Measurements from ENCODE around the gene RANBP9. TPM values are rescaled to one million over a fixed set of nuclear protein-coding genes. Genes with fewer than 3 reads are reported as not detected.
A peak's percentile ranks its signal among the peaks of the same experiment; 100 is the strongest.

The RANBP9 gene
- polyA plus RNA-seq, 3 donors, result 1.8 to 26.1 (median 2.0) TPM

- Histone ChIP-seq H3K36me3 (replicated peaks in 1 of 2; ENCODE audit: control insufficient read depth in 1 of 2, insufficient read depth in 2 of 2, low read length in 2 of 2) (no peaks in the 10 kb centered on the region), H3K9me3 (replicated peaks in 1 of 2; ENCODE audit: control insufficient read depth in 1 of 2, insufficient read depth in 1 of 2, low read length in 2 of 2) (peaks cover 0 to 11% of the 10 kb centered on the region in 2 donors), H3K4me1 (ENCODE audit: control insufficient read depth in 1 of 2, insufficient read depth in 2 of 2, low read length in 2 of 2) (no peaks in the 10 kb centered on the region), H3K27ac (ENCODE audit: low read depth in 1 of 2, low read length in 2 of 2) (no peak overlapping the region), H3K4me2 (replicated peaks; ENCODE audit: extremely low read depth, low read length, poor library complexity, severe bottlenecking) (peak overlapping the region; percentile 11), H2AFZ (ENCODE audit: insufficient read depth, low read depth, low read length, poor library complexity, severe bottlenecking) (peak overlapping the region; percentile 13), H4K20me1 (ENCODE audit: insufficient read depth, low read length) (no peaks in the 10 kb centered on the region), H3K79me2 (ENCODE audit: insufficient read depth, low read length) (no peaks in the 10 kb centered on the region), H3K4me3 (replicated peaks in 1 of 3; ENCODE audit: low read depth in 2 of 3, low read length in 3 of 3) (peak overlapping the region in 1 of 3 experiments; percentile 30), H3K27me3 (ENCODE audit: control insufficient read depth in 2 of 2, insufficient read depth in 2 of 2, low read length in 2 of 2) (no peaks in the 10 kb centered on the region), H3K9ac (ENCODE audit: insufficient read depth, low read length, poor library complexity, severe bottlenecking) (no peak overlapping the region)
- intact Hi-C loops (cut with micrococcal nuclease), result no loop called here
- H3K4me3 Mint-ChIP-seq, result peak overlapping the region; percentile 54 to 80
- TF ChIP-seq CTCF (IDR thresholded peaks at IDR 0.05), result no peak
- peaks cover 1 to 6% (median 5%) of the 10 kb centered on the region in 3 donors for H3K27me3 Mint-ChIP-seq (ENCODE audit: low read depth in 3 of 3)
- DNase-seq, result no peak
- peaks cover 0 to 10% (median 8%) of the 10 kb centered on the region in 7 donors for H3K9me3 Mint-ChIP-seq
- no peaks in the 10 kb centered on the region for H3K36me3 Mint-ChIP-seq
- peak overlapping the region in 1 of 7 donors; percentile 31 for H3K27ac Mint-ChIP-seq
- H3K4me1 Mint-ChIP-seq, result no peaks in the 10 kb centered on the region
- WGBS (ENCODE audit: insufficient coverage), result 81% methylated on average over 53 of the region's 56 CpGs
Observed at GRCh38 chr6:13742961-13743735, 31.5 kb upstream of the RANBP9 start.

DNA sequence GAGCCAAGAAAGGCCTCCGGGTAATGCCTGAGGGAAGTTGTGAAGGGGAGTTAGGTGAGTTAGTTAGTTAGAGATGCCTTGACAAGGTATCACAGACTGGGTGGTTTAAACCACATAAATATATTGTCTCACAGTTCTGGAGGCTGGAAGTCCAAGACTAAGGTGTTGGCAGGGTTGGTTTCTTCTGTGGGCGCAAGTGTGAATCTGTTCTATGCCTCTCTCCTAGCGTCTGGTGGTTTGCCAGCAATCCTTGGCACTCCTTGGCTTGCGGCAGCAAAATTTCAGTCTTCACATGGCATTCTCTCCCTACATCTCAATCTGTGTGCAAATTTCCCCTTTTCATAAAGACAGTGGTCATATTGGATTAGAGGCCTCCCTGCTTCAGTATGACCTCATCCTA, 29.7 kb upstream of the RANBP9 start:
- peaks cover 0 to 10% (median 8%) of the 10 kb centered on the region in 7 donors for H3K9me3 Mint-ChIP-seq
- Histone ChIP-seq H3K4me2 (replicated peaks; ENCODE audit: extremely low read depth, low read length, poor library complexity, severe bottlenecking) (no peak overlapping the region), H2AFZ (ENCODE audit: insufficient read depth, low read depth, low read length, poor library complexity, severe bottlenecking) (no peak overlapping the region), H3K27me3 (ENCODE audit: control insufficient read depth in 2 of 2, insufficient read depth in 2 of 2, low read length in 2 of 2) (no peaks in the 10 kb centered on the region), H3K79me2 (ENCODE audit: insufficient read depth, low read length) (no peaks in the 10 kb centered on the region), H3K4me1 (ENCODE audit: control insufficient read depth in 1 of 2, insufficient read depth in 2 of 2, low read length in 2 of 2) (no peaks in the 10 kb centered on the region), H3K4me3 (replicated peaks in 1 of 3; ENCODE audit: low read depth in 2 of 3, low read length in 3 of 3) (no peak overlapping the region), H3K36me3 (replicated peaks in 1 of 2; ENCODE audit: control insufficient read depth in 1 of 2, insufficient read depth in 2 of 2, low read length in 2 of 2) (no peaks in the 10 kb centered on the region), H4K20me1 (ENCODE audit: insufficient read depth, low read length) (no peaks in the 10 kb centered on the region), H3K9ac (ENCODE audit: insufficient read depth, low read length, poor library complexity, severe bottlenecking) (no peak overlapping the region), H3K27ac (ENCODE audit: low read depth in 1 of 2, low read length in 2 of 2) (no peak overlapping the region), H3K9me3 (replicated peaks in 1 of 2; ENCODE audit: control insufficient read depth in 1 of 2, insufficient read depth in 1 of 2, low read length in 2 of 2) (peaks cover 0 to 11% of the 10 kb centered on the region in 2 donors)
- H3K4me3 Mint-ChIP-seq, result no peak overlapping the region
- no peak for DNase-seq
- H3K27ac Mint-ChIP-seq, result no peak overlapping the region
- peaks cover 2 to 6% (median 2%) of the 10 kb centered on the region in 3 donors for H3K27me3 Mint-ChIP-seq (ENCODE audit: low read depth in 3 of 3)
- no peak for TF ChIP-seq CTCF (IDR thresholded peaks at IDR 0.05)
- H3K4me1 Mint-ChIP-seq, result no peaks in the 10 kb centered on the region
- intact Hi-C loops (cut with micrococcal nuclease), result no loop called here
- H3K36me3 Mint-ChIP-seq, result no peaks in the 10 kb centered on the region
- 90% methylated on average over 2 of the region's 4 CpGs for WGBS (ENCODE audit: insufficient coverage)

All from CD14-positive monocyte (primary cell).